GM19193 (cell line): ENCODE data around the gene SGF29.

ENCODE experiments used
- POLR2A ChIP-seq: IDR thresholded peaks from 4 replicates; pipeline ENCODE4 v1.6.1; 2011; ENCODE audit not compliant: insufficient read depth, insufficient read length; ENCODE audit errors: extremely low read depth

SGF29 gene

GRCh38 chr16:28549301-28549899, 4.3 kb upstream of the SGF29 start:
- no peak for TF ChIP-seq POLR2A

- no peak for TF ChIP-seq POLR2A
Observed at GRCh38 chr16:28554634-28555423, 1.1 kb downstream of the SGF29 start.

- TF ChIP-seq POLR2A, result no peak
Observed at GRCh38 chr16:28555561-28555960, 1.8 kb downstream of the SGF29 start.

- no peak for TF ChIP-seq POLR2A
Observed at GRCh38 chr16:28556914-28557320, 3.2 kb downstream of the SGF29 start.

DNA sequence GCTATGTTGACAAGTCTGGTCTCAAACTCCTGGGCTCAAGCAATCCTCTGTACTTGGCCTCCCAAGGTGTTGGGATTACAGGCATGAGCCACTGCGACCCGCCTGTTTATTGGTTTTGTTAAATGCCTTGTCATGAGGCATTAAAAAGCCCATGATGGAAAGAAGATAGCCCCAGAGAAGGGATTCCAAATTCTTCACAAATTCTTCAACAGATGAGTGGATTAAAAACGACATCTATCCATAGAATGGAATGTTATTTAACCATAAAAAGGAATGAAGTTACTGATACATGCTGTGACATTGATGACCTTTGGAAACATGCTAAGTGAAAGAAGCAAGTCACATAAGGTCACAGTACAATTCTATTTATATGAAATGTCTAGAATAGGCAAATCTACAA, 4.7 kb downstream of the SGF29 start:
- TF ChIP-seq POLR2A, result no peak

- no peak for TF ChIP-seq POLR2A
Observed at GRCh38 chr16:28561557-28562187, 8.0 kb downstream of the SGF29 start.

- no peak for TF ChIP-seq POLR2A
Observed at GRCh38 chr16:28562199-28562598, 8.5 kb downstream of the SGF29 start.

DNA sequence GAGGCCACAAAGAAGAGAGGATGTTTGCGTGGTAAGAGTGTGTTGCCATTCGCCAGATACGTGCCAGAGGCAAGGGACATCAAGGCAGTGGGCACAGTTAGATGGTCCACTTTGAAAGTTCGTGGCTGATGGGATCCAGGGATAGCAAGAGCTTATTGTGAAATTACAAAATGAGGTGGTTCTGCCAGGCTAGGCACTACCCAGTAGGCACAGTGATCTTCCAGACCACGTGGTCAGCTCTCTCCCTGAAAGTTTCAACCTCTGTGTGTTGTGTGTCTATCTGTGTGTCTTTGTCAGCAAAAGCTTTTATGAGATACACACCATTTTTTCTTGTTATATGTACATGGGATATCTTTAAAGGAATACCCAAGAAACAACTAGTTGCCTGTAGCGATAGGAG, 9.5 kb downstream of the SGF29 start:
- TF ChIP-seq POLR2A, result no peak

GRCh38 chr16:28567292-28567691, 13.6 kb downstream of the SGF29 start:
- TF ChIP-seq POLR2A, result no peak

- no peak for TF ChIP-seq POLR2A
Observed at GRCh38 chr16:28569021-28569420, 15.3 kb downstream of the SGF29 start.

DNA sequence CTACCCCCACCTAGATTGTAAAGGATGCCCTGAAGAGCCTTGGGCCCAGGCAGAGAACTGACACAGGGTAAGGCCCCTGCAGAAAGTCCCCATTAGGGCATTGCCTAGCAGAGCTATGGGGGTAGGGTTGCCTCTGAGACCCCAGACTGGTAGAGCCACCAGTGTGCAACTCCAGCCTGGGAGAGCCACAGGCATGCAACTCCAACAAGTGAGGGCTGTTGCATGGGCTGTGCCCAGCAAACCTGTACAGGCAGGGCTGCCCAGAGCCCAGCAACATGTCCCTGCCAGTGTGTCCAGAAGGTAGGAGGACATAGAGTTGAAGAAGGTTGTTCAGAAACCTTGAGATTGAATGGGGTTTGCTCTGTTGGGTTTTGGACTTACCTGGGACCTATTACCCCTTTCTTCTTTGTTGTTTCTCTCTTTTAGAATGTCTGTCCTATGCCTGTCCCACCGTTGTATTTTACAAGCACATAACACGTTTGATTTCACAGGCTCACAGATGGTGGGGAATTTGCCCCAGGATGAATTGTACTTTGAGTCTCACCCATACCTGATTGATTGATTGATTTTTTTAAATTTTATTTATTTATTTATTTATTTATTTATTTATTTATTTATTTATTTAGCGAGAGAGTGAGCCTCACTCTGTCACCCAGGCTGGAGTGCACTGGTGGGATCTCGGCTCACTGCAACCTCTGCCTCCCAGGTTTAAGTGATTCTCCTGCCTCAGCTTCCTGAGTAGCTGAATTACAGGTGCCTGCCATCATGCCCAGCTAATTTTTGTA, 16.4 kb downstream of the SGF29 start:
- no peak for TF ChIP-seq POLR2A

DNA sequence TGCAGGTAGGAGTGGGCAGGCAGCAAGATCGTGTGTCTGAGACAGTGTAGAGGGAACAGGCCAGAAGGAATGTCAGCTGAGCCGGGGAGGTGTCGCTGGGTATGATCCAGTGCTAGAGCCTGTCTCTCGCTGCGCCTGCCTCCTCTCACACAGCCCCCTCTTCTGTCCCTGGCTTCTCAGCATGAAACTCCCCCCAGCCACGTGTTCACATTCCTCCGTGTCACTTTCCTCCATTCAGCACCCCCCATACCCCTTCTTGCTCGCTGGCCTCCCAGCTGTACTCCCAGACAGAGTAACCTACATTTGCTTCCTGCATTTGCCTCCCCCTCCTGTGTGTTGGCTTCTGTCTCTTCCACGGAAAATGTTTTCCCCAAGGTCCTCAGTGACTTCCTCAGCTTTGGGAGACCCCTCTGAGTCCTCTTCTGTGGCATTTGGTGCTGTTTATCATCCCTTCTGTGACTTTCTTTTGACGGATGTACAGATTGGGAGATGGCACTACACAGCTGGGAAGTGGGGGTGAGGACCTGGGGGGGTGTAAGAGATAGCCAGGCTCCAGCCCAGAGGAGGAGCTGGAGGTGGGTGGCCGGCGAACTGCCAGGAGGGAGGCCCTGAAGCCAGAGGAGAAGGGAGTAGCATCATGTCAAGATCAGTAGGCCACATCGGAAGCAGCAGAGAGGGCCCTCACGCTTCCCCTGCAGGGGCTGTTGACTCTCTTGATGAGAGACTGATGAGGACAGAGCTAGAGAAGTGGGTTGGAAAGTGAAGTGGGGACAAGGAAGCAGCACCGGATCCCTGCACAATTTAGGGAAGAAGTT, 19.2 kb downstream of the SGF29 start:
- TF ChIP-seq POLR2A, result no peak

- TF ChIP-seq POLR2A, result no peak
Observed at GRCh38 chr16:28573738-28574718, 20.3 kb downstream of the SGF29 start.
